Vagina (tissue), 2 donors: ENCODE data around the gene QRICH1. TPM values are rescaled to one million over a fixed set of nuclear protein-coding genes. Genes with fewer than 3 reads are reported as not detected.
A peak's percentile ranks its signal among the peaks of the same experiment; 100 is the strongest.

Source experiments
- DNase-seq, 2 donors: peaks; one replicate each; pipeline ENCODE4 v3.0.0-alpha.2; 2017; ENCODE audit errors: extremely low spot score in 2 of 2
- H3K27ac ChIP-seq: fragments of 200-600 bp; sonication (generic); one replicate; pipeline ENCODE4 v1.5.1; 2019
- H3K27me3 ChIP-seq: fragments of 200-600 bp; sonication (generic); one replicate; pipeline ENCODE4 v1.5.1; 2019
- H3K36me3 ChIP-seq, 2 donors: fragments of 200-600 bp; sonication (generic); one replicate each; pipeline ENCODE4 v1.5.1; 2017 to 2019
- H3K4me1 ChIP-seq: fragments of 200-600 bp; sonication (generic); one replicate; pipeline ENCODE4 v1.5.1; 2019
- H3K4me3 ChIP-seq, 2 donors: fragments of 200-600 bp; sonication (generic); 1 replicate in 1 of 2; 2 replicates in 1 of 2; pipeline ENCODE4 v1.5.1; 2016 to 2019
- H3K9me3 ChIP-seq: fragments of 200-600 bp; sonication (generic); one replicate; pipeline ENCODE4 v1.5.1; 2019
- POLR2A ChIP-seq, 2 donors: fragments of 450-650 bp; IDR thresholded peaks; one replicate each; pipeline ENCODE4 v1.6.1; 2017; ENCODE audit warnings: antibody characterized with exemption in 2 of 2, mild to moderate bottlenecking in 2 of 2, moderate library complexity in 2 of 2
- POLR2AphosphoS5 ChIP-seq, 2 donors: sonication (generic); formaldehyde crosslinking; IDR thresholded peaks; one replicate each; pipeline ENCODE4 v1.9.0; 2017; ENCODE audit warnings: antibody characterized with exemption in 2 of 2, mild to moderate bottlenecking in 2 of 2, low read depth in 1 of 2; ENCODE audit not compliant: insufficient read depth in 1 of 2
- intact Hi-C: fragments of 100-400 bp; cut with DNase I; formaldehyde crosslinking; loops from one replicate; pipeline ENCODE4 v1.15.1; 2023
- total RNA-seq: library from RNA; depleted of rRNA; stranded (reverse); fragments of >200 nt; gene quantifications from one replicate; pipeline ENCODE4 v1.2.3, GENCODE V29; 2016
- TF ChIP-seq, protein P1 (sequence below), 3 experiments: fragments of 450-650 bp in 2 of 3; fragments of 200-600 bp in 1 of 3; sonication (generic) in 1 of 3; IDR thresholded peaks; one replicate each; pipeline ENCODE4 v1.5.1; 2017 to 2019; ENCODE audit warnings: antibody characterized with exemption in 3 of 3, mild to moderate bottlenecking in 2 of 3, moderate library complexity in 2 of 3

The QRICH1 gene
- total RNA-seq, 1 donor from 2014 or later: 124 TPM

DNA sequence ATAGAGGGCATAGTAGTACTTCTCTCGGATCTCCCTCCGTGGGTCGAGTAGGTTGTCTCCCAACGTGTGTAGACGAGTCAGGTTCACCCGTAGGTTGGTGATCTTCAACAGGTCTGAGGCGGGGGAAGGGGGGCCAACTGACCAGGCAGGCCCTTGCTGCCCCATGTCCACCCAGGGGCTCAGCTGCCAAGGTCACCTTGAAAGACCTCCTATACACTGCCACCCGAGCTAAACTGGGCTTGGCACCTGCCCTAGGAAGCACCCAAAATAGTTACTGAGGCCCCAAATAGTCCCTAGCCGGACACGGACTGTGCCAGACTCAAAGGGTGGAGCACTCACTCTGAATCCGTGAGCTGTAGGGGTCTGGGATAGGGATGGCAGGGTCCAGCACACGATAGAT is 37.2 kb upstream of the QRICH1 start:
- TF ChIP-seq POLR2A (IDR thresholded peaks at IDR 0.05) (no peak), POLR2AphosphoS5 (IDR thresholded peaks at IDR 0.05; ENCODE audit: insufficient read depth in 1 of 2, low read depth in 1 of 2) (no peak)
- TF ChIP-seq, protein P1, sequence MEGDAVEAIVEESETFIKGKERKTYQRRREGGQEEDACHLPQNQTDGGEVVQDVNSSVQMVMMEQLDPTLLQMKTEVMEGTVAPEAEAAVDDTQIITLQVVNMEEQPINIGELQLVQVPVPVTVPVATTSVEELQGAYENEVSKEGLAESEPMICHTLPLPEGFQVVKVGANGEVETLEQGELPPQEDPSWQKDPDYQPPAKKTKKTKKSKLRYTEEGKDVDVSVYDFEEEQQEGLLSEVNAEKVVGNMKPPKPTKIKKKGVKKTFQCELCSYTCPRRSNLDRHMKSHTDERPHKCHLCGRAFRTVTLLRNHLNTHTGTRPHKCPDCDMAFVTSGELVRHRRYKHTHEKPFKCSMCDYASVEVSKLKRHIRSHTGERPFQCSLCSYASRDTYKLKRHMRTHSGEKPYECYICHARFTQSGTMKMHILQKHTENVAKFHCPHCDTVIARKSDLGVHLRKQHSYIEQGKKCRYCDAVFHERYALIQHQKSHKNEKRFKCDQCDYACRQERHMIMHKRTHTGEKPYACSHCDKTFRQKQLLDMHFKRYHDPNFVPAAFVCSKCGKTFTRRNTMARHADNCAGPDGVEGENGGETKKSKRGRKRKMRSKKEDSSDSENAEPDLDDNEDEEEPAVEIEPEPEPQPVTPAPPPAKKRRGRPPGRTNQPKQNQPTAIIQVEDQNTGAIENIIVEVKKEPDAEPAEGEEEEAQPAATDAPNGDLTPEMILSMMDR (IDR thresholded peaks at IDR 0.05): no peak
- no peaks in the 10 kb centered on the region for H3K9me3 ChIP-seq
- peaks cover 0 to 20% of the 10 kb centered on the region in 2 donors for H3K36me3 ChIP-seq
- no peak overlapping the region for H3K27ac ChIP-seq
- H3K4me3 ChIP-seq: peak overlapping the region in 1 of 2 donors; percentile 90
- H3K4me1 ChIP-seq: peaks cover 34% of the 10 kb centered on the region
- H3K27me3 ChIP-seq: no peaks in the 10 kb centered on the region
- no peak for DNase-seq
- intact Hi-C loops: no loop called here

DNA sequence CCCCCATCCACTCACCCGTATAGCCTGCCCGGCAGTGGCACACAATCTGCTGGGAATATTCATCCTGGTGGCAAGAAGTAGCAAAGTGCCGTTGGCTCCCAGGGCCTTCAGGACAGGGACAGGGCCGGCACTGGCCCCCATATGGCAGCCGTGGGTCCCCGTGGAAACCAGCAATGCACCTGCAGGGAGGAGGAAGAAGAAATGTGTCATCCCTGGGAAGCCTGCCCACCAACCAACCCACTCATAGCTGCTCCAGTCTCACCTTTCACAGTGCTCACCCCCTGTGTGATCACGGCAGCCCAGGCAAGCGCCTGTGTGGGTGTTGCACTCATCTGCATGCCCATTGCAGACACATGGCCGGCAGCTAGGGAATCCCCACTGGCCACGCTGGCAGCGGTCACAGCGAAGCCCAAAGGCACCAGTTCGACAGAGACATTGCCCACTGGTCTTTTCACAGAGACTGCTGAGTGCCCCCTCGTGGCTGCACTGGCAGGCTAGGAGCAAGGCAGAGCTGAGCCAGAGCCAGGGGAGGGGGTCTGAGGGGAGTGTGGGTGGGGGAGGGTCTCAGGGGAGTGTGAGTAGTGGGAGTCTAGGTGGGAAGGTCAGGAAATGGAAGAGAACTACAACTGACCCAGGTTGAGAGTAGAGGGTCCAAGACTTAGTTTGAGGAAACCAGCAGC is 31.3 kb upstream of the QRICH1 start:
- Histone ChIP-seq H3K27ac (no peak overlapping the region), H3K4me1 (peaks cover 13% of the 10 kb centered on the region), H3K4me3 (no peak overlapping the region), H3K27me3 (no peaks in the 10 kb centered on the region), H3K9me3 (no peaks in the 10 kb centered on the region), H3K36me3 (peaks cover 0 to 60% of the 10 kb centered on the region in 2 donors)
- intact Hi-C loops: no loop called here
- TF ChIP-seq POLR2AphosphoS5 (IDR thresholded peaks at IDR 0.05; ENCODE audit: insufficient read depth in 1 of 2, low read depth in 1 of 2): no peak
- no peak for TF ChIP-seq POLR2A (IDR thresholded peaks at IDR 0.05)
- TF ChIP-seq, protein P1 (IDR thresholded peaks at IDR 0.05): no peak
- DNase-seq: no peak

DNA sequence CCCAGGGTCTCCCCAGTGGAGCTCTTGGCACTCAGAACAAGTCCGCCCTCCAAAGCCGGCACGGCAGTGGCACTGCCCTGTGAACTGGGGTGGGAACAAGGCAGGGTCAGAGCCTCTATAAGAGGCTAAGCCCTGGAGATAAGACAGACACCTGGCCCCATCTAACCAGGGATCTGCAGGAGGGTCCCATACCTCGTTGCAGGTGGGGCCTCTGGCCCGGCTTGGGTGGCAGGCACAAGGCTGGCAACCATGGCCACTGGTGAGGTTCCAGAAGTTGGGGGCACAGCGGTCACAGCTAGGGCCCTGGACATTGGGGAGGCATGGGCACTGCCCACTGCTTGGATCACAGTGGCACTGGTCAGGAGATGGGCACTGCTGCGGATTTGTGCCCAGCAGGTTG is 30.3 kb upstream of the QRICH1 start:
- H3K27me3 ChIP-seq: no peaks in the 10 kb centered on the region
- H3K36me3 ChIP-seq: peaks cover 0 to 60% of the 10 kb centered on the region in 2 donors
- intact Hi-C loops: no loop called here
- peaks cover 17% of the 10 kb centered on the region for H3K4me1 ChIP-seq
- no peaks in the 10 kb centered on the region for H3K9me3 ChIP-seq
- TF ChIP-seq POLR2AphosphoS5 (IDR thresholded peaks at IDR 0.05; ENCODE audit: insufficient read depth in 1 of 2, low read depth in 1 of 2): no peak
- TF ChIP-seq, protein P1 (IDR thresholded peaks at IDR 0.05): no peak
- TF ChIP-seq POLR2A (IDR thresholded peaks at IDR 0.05): no peak
- no peak for DNase-seq
- no peak overlapping the region for H3K27ac ChIP-seq
- no peak overlapping the region for H3K4me3 ChIP-seq

DNA sequence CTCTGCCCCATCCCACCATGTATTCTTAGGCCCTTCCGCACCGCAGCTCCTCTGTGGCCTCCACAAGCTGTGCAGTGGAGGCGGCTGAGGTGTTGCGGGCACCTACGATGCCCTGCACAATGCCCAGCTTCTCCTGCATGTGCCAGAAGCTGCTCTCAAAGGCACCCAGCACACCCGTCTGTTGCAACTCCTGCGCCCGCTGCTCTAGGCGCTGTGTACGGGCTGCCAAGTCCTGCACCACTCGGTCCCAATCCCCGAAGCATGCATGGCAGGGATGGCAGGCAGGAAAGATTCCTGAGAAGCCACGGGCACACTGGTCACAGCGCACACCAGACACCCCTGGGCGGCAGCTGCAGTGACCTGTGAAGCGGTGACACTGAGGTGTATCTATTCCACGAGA is 29.8 kb upstream of the QRICH1 start:
- intact Hi-C loops: no loop called here

DNA sequence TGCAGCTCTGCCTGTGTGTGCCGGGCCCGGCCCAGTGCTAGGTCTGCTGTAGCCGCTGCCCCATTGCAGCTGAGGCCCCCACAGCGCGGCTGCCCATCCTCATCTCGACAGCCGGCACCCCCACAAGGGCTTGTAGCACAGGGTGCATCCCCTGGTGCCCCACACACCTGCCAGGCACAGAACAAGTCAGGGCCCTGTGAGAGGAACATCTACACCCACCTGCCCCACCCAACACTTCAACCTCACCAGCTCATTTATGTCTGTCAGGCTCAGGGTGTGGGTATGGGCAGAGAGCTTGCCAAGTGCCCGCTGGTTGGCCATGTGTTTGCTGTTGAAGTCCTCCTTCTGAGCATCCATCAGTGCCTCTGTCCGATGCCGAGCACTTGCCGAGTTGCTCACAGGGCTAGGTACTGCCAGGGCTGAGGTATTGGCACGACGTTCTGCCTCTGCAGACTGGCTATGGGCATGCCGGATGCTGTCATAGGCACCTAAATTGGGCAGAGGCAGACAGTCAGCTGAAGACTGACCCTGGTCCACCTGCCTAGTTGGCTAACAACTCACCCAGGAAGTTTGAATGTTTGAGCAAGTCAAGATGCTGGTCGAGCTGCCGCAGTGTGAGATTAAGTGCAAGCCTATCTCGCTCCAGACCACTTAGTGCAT is 29.1 kb upstream of the QRICH1 start:
- no peaks in the 10 kb centered on the region for H3K27me3 ChIP-seq
- peaks cover 24% of the 10 kb centered on the region for H3K4me1 ChIP-seq
- H3K4me3 ChIP-seq: no peak overlapping the region
- no peaks in the 10 kb centered on the region for H3K9me3 ChIP-seq
- no peak overlapping the region for H3K27ac ChIP-seq
- DNase-seq: no peak
- peaks cover 0 to 63% of the 10 kb centered on the region in 2 donors for H3K36me3 ChIP-seq
- no peak for TF ChIP-seq POLR2A (IDR thresholded peaks at IDR 0.05)
- TF ChIP-seq, protein P1 (IDR thresholded peaks at IDR 0.05): no peak
- no peak for TF ChIP-seq POLR2AphosphoS5 (IDR thresholded peaks at IDR 0.05; ENCODE audit: insufficient read depth in 1 of 2, low read depth in 1 of 2)
- intact Hi-C loops: no loop called here

More for the DNA sequence above, 29.8 kb upstream of the QRICH1 start:
- Histone ChIP-seq H3K27ac (no peak overlapping the region), H3K4me1 (peaks cover 22% of the 10 kb centered on the region), H3K9me3 (no peaks in the 10 kb centered on the region), H3K27me3 (no peaks in the 10 kb centered on the region), H3K4me3 (no peak overlapping the region), H3K36me3 (peaks cover 0 to 62% of the 10 kb centered on the region in 2 donors)
- no peak for DNase-seq
- TF ChIP-seq POLR2A (IDR thresholded peaks at IDR 0.05): no peak
